Measurements from ENCODE around the gene TEX44. TPM values are rescaled to one million over a fixed set of nuclear protein-coding genes. Genes with fewer than 3 reads are reported as not detected.

TEX44 gene
- total RNA-seq, 2 experiments from 2014 or later = not detected

DNA sequence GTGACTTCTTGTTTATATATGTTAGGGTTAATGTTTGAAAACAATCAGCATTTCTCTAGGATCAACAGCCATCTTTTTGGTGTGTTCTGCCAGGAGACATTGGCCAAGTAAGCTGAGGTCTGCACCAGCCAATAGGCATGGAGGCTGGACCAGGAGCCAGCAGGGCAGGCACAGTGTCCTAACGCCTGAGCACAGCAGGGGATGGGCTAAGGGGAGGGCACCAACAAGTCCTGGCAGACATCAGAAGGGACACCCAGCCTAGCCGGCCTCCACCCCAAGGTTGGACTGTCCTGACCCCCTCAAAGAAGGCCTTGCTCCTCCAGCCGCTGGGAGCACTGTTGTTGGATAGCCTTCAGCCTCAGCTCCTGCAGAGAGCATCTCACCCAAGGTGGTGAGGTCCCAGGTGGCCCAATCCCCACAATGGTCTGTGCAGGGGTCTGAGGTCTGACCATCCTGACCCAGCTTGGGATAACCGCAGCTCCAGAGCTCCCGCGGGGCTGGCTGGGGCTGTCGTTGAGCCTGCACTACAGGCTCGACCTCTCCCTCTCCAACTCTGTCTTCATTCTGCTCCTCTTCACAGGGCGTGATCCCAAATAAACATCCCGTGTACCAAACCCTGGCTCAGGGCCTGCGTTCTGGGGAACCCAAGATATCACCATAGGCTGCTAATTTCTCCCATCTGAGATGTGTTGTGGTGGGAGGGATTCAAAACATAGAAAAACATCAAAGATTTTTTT is 8.1 kb downstream of the TEX44 start:
- Mint-ChIP-seq H3K9me3 (no peaks in the 10 kb centered on the region), H3K27me3 (no peaks in the 10 kb centered on the region), H3K27ac (no peak overlapping the region), H3K4me3 (no peak overlapping the region), H3K4me1 (ENCODE audit: low read depth) (peaks cover 3% of the 10 kb centered on the region), H3K36me3 (no peaks in the 10 kb centered on the region)
- intact Hi-C loops (cut with micrococcal nuclease) = loop anchor here (1.0 kb wide), 2 partner anchors 37 to 86 kb away; no protein-coding TSS in a partner anchor
- CTCF ChIA-PET = interaction anchor here (0.6 to 6.1 kb wide), 35 partner anchors 9 to 298 kb away, joined by 3 to 70 read pairs (median 5); partner anchors contain the start of genes NMUR1 and TEX44
- no peak for DNase-seq
- POLR2A ChIA-PET = interaction anchor here (1.2 kb wide), 1 partner anchor 11 kb away, joined by 4 read pairs; no protein-coding TSS in a partner anchor

DNA sequence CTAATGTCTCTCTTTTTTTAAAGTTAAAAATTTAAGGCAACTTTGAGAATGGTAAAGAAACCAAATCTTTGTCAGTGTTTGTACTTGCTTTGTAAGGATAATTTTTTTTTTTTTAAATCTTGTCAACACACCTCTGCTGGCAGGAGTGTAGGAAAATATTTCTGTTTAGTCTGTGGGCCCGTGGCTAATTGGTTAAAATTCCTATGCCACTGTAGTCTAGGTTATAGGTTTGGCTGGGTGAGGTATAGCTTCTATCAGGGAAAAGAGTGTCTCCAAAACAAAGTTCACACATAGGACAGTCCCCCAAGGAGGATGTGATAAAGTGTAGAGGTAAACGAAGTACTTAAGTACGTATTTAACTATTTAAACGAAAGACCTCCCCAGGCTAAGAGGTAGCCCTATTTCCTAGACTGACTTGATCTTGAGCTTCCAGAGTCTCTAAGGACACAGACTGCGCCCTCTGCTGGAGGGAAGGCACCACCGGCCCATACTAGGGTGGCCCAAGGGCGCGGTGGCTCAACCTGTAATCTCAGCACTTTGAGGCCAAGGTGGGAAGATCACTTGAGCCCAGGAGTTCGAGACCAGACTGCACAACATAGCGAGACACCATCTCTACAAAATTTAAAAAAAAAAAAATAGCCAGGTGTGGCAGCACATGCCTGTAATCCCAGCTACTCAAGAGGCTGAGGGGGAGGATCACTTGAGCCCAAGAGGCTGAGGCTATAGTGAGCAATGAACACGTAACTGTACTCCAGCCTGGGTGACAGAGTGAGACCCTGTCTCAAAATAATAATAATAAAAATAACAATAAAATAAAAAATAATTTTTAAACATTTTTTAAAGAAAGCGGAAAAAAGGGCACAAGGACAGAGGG is 8.9 kb downstream of the TEX44 start:
- ChIA-PET CTCF (interaction anchor here (0.6 to 6.1 kb wide), 39 partner anchors 10 to 297 kb away, joined by 3 to 70 read pairs (median 4); partner anchors contain the start of gene TEX44), POLR2A (interaction anchor here (0.6 to 1.2 kb wide), 2 partner anchors 11 to 1023 kb away, joined by 4 to 6 read pairs; no protein-coding TSS in a partner anchor)
- Mint-ChIP-seq H3K27ac (no peak overlapping the region), H3K36me3 (no peaks in the 10 kb centered on the region), H3K4me1 (ENCODE audit: low read depth) (peaks cover 3% of the 10 kb centered on the region), H3K4me3 (no peak overlapping the region), H3K27me3 (no peaks in the 10 kb centered on the region), H3K9me3 (no peaks in the 10 kb centered on the region)
- DNase-seq = peak; percentile 88
- intact Hi-C loops (cut with micrococcal nuclease) = loop anchor here (1.0 kb wide), 2 partner anchors 38 to 87 kb away; no protein-coding TSS in a partner anchor

DNA sequence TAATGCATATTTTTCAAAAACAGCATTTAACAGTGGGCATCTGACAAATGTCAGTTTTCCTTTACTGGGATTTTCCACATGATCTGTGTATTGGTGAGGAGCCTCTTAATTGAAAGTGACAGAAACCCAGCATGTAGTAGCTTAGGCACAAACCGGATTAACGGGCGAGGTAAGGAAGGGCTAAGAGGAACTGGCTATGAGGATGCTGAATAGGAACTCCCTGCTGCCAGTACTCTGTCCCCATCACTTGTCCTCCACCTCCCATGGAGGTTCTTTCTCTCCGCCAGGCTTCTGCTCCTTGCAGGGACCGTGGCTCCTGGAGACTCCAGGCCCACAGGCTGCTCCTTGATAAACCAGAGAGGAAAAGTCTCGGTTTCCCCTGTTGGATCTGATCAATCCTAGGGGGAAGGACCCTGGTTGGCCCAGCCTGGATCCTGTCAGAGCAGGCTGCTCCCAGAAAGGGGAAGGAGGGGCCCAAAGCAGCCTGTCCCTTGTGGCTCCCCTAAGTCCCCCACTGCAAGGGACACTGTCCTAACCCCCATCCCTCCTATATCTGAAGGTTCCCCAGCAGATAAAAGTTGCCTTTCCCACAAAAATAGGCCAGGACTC is 10.3 kb downstream of the TEX44 start:
- no peak for DNase-seq
- no peaks in the 10 kb centered on the region for H3K36me3 Mint-ChIP-seq
- ChIA-PET POLR2A (interaction anchor here (0.6 kb wide), 1 partner anchor 128 kb away, joined by 3 read pairs; no protein-coding TSS in a partner anchor), CTCF (interaction anchor here (1.2 to 6.1 kb wide), 5 partner anchors 9 to 122 kb away, joined by 3 to 70 read pairs (median 40); no protein-coding TSS in a partner anchor)
- H3K4me1 Mint-ChIP-seq (ENCODE audit: low read depth) = peaks cover 3% of the 10 kb centered on the region
- H3K4me3 Mint-ChIP-seq = no peak overlapping the region
- H3K27ac Mint-ChIP-seq = no peak overlapping the region
- intact Hi-C loops (cut with micrococcal nuclease) = no loop called here
- no peaks in the 10 kb centered on the region for H3K27me3 Mint-ChIP-seq
- H3K9me3 Mint-ChIP-seq = no peaks in the 10 kb centered on the region

DNA sequence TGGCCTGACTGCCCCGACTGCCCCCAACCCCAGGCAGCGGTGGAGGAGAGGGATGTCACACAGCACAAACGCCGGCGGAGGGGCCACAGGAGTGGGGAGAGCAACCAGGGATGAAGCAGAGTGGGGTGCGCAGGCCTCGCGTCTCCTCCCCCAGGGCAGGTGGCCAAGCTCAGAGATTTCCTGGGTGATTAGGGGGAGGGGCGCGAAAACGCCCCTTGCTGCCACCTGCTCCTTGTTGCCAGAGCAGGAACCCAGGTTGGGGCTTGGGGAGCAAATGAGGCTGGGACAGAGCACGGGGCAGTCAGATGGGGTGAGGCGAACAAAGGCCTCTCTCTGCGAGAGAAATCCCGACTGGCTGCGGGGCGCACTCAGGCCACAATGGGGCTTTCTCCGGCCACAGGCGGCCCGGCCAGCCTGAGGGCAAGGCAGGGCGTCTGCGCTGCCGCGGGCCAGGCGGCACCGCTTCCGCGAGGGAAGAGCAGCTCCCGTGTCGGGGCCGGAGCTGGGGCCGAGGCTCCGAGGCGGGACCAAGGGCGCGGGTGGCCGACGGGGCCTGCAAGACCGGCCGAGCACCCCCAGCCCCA is 11.5 kb downstream of the TEX44 start:
- Mint-ChIP-seq H3K4me3 (peak overlapping the region; percentile 8), H3K4me1 (ENCODE audit: low read depth) (peaks cover 3% of the 10 kb centered on the region), H3K9me3 (no peaks in the 10 kb centered on the region), H3K27me3 (no peaks in the 10 kb centered on the region), H3K36me3 (no peaks in the 10 kb centered on the region), H3K27ac (no peak overlapping the region)
- DNase-seq = no peak
- intact Hi-C loops (cut with micrococcal nuclease) = loop anchor here (2.0 kb wide), 1 partner anchor 59 kb away; no protein-coding TSS in a partner anchor
- CTCF ChIA-PET = interaction anchor here (1.3 to 2.7 kb wide), 2 partner anchors 70 to 111 kb away, joined by 7 to 9 read pairs; no protein-coding TSS in a partner anchor
- POLR2A ChIA-PET = interaction anchor here (0.7 to 1.3 kb wide), 4 partner anchors 10 to 106 kb away, joined by 3 to 6 read pairs (median 4); partner anchors contain the start of gene PTMA

DNA sequence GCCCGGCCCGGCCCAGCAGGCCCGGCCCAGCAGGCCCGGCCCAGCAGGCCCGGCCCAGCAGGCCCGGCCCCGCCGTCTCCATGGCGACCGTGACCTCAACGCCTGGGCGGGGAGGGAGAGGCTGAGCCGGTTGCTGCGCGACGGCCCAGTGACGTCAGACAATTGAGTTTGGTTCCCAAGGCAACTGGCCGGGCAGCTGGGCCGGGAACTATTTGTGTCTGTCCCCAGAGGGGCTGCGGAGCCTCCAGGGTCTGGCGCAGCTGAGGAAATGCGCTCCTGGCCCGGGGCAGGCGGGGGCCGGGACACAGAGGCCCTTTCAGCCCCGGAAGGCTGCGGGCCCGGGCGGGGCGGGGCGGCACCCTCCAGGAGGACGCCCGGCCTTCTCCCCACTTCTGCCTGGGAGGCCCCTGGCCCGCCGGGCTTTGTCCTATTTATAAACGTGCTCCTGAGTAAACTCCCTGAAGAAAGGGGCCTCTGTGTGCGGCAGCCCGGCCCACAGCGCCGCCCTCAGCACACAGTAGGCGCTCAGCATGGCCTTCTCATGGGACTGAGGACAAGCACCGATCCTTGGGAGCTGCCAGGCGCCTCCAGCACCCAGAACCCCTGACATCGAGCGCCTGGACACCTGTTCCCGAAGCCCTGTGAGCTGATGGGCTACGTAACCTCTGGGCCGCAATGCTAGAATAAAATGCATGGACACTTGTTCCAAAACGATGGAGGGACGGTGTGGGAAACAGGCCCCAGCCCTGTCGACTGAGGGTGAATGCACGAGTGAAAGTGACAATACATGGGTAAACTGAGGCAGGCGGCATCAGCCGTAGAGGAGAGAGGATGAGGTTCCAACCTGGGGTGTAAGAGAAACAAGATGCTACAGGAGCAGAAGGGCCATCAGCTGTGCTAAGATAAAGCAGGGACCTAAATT is 12.3 kb downstream of the TEX44 start:
- H3K4me3 Mint-ChIP-seq = peak overlapping the region; percentile 46
- CTCF ChIA-PET = interaction anchor here (1.0 to 2.7 kb wide), 5 partner anchors 70 to 110 kb away, joined by 3 to 9 read pairs (median 4); partner anchors contain the start of gene NMUR1
- H3K36me3 Mint-ChIP-seq = no peaks in the 10 kb centered on the region
- H3K9me3 Mint-ChIP-seq = no peaks in the 10 kb centered on the region
- no peak overlapping the region for H3K27ac Mint-ChIP-seq
- H3K4me1 Mint-ChIP-seq (ENCODE audit: low read depth) = peaks cover 3% of the 10 kb centered on the region
- intact Hi-C loops (cut with micrococcal nuclease) = loop anchor here (2.0 kb wide), 1 partner anchor 58 kb away; no protein-coding TSS in a partner anchor
- DNase-seq = peak; percentile 94
- POLR2A ChIA-PET = interaction anchor here (0.7 to 1.3 kb wide), 4 partner anchors 9 to 105 kb away, joined by 3 to 6 read pairs (median 4); partner anchors contain the start of gene PTMA
- no peaks in the 10 kb centered on the region for H3K27me3 Mint-ChIP-seq

DNA sequence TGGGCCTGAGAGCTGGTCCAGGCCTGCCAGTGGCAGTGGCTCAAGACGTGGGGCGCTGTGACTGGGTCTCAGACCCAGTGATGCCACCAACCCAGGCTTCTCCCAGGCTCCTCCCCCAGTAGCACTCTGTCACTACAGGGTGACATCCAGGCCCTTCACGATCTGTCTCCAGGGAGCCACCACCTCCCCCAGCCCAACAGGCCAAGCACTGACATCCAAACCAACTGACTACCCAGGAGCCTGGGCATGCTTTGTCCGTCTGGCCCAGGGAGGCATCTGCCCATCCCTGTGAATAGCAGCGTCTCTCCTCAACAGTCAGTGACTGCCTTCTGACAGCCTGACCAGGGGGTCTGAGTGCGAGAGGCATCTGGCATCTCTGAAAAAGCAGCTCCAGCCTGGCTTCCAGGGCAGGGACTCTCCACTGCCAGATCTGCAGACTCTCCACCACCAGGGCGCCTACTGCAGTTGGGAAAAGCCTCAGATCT is 13.0 kb downstream of the TEX44 start:
- no peak for DNase-seq
- peaks cover 6% of the 10 kb centered on the region for H3K4me1 Mint-ChIP-seq (ENCODE audit: low read depth)
- intact Hi-C loops (cut with micrococcal nuclease) = loop anchor here (2.0 kb wide), 1 partner anchor 57 kb away; no protein-coding TSS in a partner anchor
- CTCF ChIA-PET = interaction anchor here (1.0 to 2.7 kb wide), 4 partner anchors 69 to 109 kb away, joined by 3 to 7 read pairs (median 4); partner anchors contain the start of gene NMUR1
- H3K9me3 Mint-ChIP-seq = no peaks in the 10 kb centered on the region
- H3K27ac Mint-ChIP-seq = no peak overlapping the region
- H3K36me3 Mint-ChIP-seq = no peaks in the 10 kb centered on the region
- H3K4me3 Mint-ChIP-seq = peak overlapping the region; percentile 44
- POLR2A ChIA-PET = interaction anchor here (1.2 kb wide), 1 partner anchor 101 kb away, joined by 3 read pairs; no protein-coding TSS in a partner anchor
- H3K27me3 Mint-ChIP-seq = no peaks in the 10 kb centered on the region

DNA sequence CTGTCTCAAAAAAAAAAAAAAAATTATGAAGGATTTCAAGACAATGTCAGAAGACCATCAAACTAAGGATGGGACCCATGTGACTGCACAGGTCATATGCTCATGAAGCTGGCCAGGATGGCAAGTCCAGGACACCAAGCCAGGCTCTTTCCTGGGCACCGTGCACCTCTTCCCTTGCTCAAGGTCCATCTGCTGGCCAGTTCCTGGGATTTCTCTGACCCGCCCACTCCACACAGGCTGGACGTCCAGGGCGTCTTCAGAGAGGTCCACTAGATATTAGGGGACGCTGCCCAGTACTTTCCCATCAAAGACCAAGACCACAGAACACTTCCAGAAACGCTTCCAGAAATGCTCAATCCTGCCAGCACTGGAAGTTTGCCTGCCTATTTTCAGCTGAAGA is 14.3 kb downstream of the TEX44 start:
- Mint-ChIP-seq H3K27me3 (no peaks in the 10 kb centered on the region), H3K36me3 (no peaks in the 10 kb centered on the region), H3K27ac (no peak overlapping the region), H3K4me1 (ENCODE audit: low read depth) (peaks cover 18% of the 10 kb centered on the region), H3K4me3 (no peak overlapping the region), H3K9me3 (no peaks in the 10 kb centered on the region)
- no peak for DNase-seq
- intact Hi-C loops (cut with micrococcal nuclease) = no loop called here
- POLR2A ChIA-PET = no interaction called here
- CTCF ChIA-PET = interaction anchor here (0.7 to 2.2 kb wide), 3 partner anchors 36 to 100 kb away, joined by 3 to 9 read pairs (median 5); no protein-coding TSS in a partner anchor

DNA sequence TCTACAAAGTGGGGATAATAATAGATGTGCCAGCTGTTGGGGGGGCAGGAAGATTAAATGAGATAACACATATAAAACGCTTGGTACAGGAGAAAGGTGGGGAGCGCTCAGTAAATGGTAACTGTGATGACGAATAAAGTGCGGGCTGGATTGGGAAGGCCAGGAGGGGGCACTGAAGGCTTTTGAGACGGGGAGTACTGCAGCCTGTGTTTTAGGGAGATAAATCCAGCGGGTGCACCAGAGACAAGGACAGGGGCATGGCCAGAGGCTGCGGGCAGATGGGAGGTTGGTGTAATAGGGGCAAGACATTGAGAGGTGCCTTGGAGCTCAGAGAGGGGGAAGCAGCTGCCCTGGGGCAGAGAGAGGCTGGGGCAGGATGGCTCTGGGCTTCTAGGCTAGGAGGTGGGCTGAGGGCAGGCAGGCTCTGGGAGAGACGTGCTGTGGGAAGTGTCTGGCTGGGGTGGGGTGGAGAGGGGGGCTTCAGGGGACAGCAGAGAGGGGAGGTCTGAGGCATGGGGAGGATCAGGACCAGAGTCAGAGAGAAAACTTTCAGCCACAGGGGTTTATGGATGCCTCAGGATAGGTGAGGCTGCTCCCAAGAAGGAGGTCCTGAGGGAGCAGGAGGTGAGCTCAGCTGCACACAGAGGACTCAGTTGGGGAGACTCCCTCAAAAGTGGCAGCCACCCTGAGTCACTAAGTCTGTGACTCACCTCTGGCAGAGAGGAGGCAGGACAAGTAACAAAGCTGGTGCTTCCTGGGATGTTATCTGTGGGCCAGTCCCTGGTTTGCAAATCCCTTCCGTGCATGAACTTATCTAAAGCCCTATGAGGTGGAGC is 18.8 kb downstream of the TEX44 start:
- H3K4me1 Mint-ChIP-seq (ENCODE audit: low read depth) = peaks cover 42% of the 10 kb centered on the region
- H3K36me3 Mint-ChIP-seq = no peaks in the 10 kb centered on the region
- H3K4me3 Mint-ChIP-seq = peak overlapping the region; percentile 44
- intact Hi-C loops (cut with micrococcal nuclease) = loop anchor here (1.0 to 5.0 kb wide), 8 partner anchors 31 to 554 kb away; partner anchors contain the start of genes NCL, PDE6D, PSMD1 and PTMA
- ChIA-PET CTCF (interaction anchor here (0.6 to 8.5 kb wide), 17 partner anchors 11 to 166 kb away, joined by 3 to 210 read pairs (median 3); partner anchors contain the start of gene PTMA), POLR2A (interaction anchor here (0.5 to 5.3 kb wide), 7 partner anchors 10 to 147 kb away, joined by 4 to 98 read pairs (median 11); partner anchors contain the start of genes NCL and PTMA)
- peak overlapping the region; percentile 97 for H3K27ac Mint-ChIP-seq
- DNase-seq = peak; percentile 85
- H3K9me3 Mint-ChIP-seq = no peaks in the 10 kb centered on the region
- no peaks in the 10 kb centered on the region for H3K27me3 Mint-ChIP-seq

DNA sequence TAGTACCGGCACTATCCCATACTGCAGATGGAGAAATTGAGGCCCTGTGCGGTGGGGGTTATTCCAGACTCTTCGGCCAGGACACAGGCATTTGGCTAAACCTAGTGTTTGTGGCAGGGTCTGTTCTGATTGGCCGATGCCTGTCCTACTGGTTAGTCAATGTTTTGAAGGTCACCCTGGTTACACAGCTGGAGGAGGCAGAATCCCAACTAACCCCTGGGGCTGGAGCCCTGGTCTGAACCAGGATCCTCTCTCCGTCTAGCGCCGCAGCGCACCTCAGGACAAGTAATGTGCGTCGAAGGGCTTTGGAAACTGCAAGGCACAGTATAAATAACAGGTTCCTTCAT is 19.4 kb downstream of the TEX44 start:
- H3K9me3 Mint-ChIP-seq = no peaks in the 10 kb centered on the region
- H3K27ac Mint-ChIP-seq = peak overlapping the region; percentile 97
- ChIA-PET CTCF (interaction anchor here (0.6 to 8.5 kb wide), 17 partner anchors 10 to 165 kb away, joined by 3 to 210 read pairs (median 3); partner anchors contain the start of gene PTMA), POLR2A (interaction anchor here (0.5 to 5.3 kb wide), 8 partner anchors 9 to 148 kb away, joined by 3 to 98 read pairs (median 8); partner anchors contain the start of genes NCL and PTMA)
- intact Hi-C loops (cut with micrococcal nuclease) = loop anchor here (1.0 to 5.0 kb wide), 8 partner anchors 30 to 555 kb away; partner anchors contain the start of genes NCL, PDE6D, PSMD1 and PTMA
- no peak for DNase-seq
- peak overlapping the region; percentile 44 for H3K4me3 Mint-ChIP-seq
- H3K36me3 Mint-ChIP-seq = no peaks in the 10 kb centered on the region
- no peaks in the 10 kb centered on the region for H3K27me3 Mint-ChIP-seq
- peaks cover 42% of the 10 kb centered on the region for H3K4me1 Mint-ChIP-seq (ENCODE audit: low read depth)

Data from activated CD4-positive, alpha-beta memory T cell treated with anti-CD3 and anti-CD28 coated beads for 36 hours (primary cell).